K562 (cell line): ENCODE data around the gene FBXO11. TPM values are rescaled to one million over a fixed set of nuclear protein-coding genes. Genes with fewer than 3 reads are reported as not detected.

ENCODE experiments used
- ASH1L ChIP-seq: fragments of 450-650 bp; IDR thresholded peaks from 2 replicates; pipeline ENCODE4 v1.6.1; 2018; ENCODE audit warnings: borderline replicate concordance, mild to moderate bottlenecking, low read depth; ENCODE audit not compliant: partially characterized antibody
- CC2D1A ChIP-seq: fragments of 450-650 bp; IDR thresholded peaks from 2 replicates; pipeline ENCODE4 v1.6.1; 2017; ENCODE audit warnings: mild to moderate bottlenecking
- COPS2 ChIP-seq: fragments of 450-650 bp; conservative IDR thresholded peaks from 2 replicates; pipeline ENCODE4 v1.6.1; 2016; ENCODE audit warnings: mild to moderate bottlenecking, moderate library complexity
- MXI1 ChIP-seq: IDR thresholded peaks from 2 replicates; pipeline ENCODE4 v1.6.1; 2011; ENCODE audit warnings: low read depth, mild to moderate bottlenecking, improper control_type of control experiment, low read length
- MYNN ChIP-seq, 2 experiments: sonication (generic); formaldehyde crosslinking in 1 of 2; IDR thresholded peaks; 2 replicates each; pipeline versions ENCODE4 v1.5.0 to v1.6.1; 2016 to 2020; ENCODE audit warnings: antibody characterized with exemption in 1 of 2, missing genetic modification reagents in 1 of 2
- PTTG1 ChIP-seq: fragments of 450-650 bp; IDR thresholded peaks from 2 replicates; pipeline ENCODE4 v1.6.1; 2016; ENCODE audit warnings: low read depth, mild to moderate bottlenecking, missing genetic modification characterization, missing compliant biosample characterization
- PYGO2 ChIP-seq: fragments of 450-650 bp; IDR thresholded peaks from 2 replicates; pipeline ENCODE4 v1.6.1; 2016; ENCODE audit warnings: mild to moderate bottlenecking, missing genetic modification characterization, moderate library complexity, missing compliant biosample characterization
- RBFOX2 ChIP-seq: fragments of 200-400 bp; formaldehyde crosslinking; IDR thresholded peaks from 2 replicates; pipeline ENCODE4 v1.6.1; 2017; ENCODE audit warnings: low read depth, mild to moderate bottlenecking, low read length, moderate library complexity
- SETDB1 ChIP-seq: IDR thresholded peaks from one replicate; pipeline ENCODE4 v1.6.1; 2012; ENCODE audit warnings: low read length, control low read depth, inconsistent platforms
- YBX1 ChIP-seq: fragments of 450-650 bp; IDR thresholded peaks from 2 replicates; pipeline ENCODE4 v1.7.1; 2016; ENCODE audit warnings: mild to moderate bottlenecking
- ZBED1 ChIP-seq: IDR thresholded peaks from 2 replicates; pipeline ENCODE4 v1.6.1; 2014
- ZC3H4 ChIP-seq: sonication (generic); formaldehyde crosslinking; IDR thresholded peaks from 2 replicates; pipeline ENCODE4 v1.9.0; 2021; ENCODE audit warnings: missing genetic modification reagents, borderline replicate concordance
- ZFP1 ChIP-seq: fragments of 450-650 bp; formaldehyde crosslinking; IDR thresholded peaks from 2 replicates; pipeline ENCODE4 v1.4.0; 2020; ENCODE audit warnings: mild to moderate bottlenecking, mixed read lengths
- ZKSCAN3 ChIP-seq: fragments of 250-450 bp; sonication (Bioruptor Pico); IDR thresholded peaks from 2 replicates; pipeline ENCODE4 v1.4.0; 2020
- ZNF551 ChIP-seq: fragments of 250-450 bp; sonication (Bioruptor Pico); IDR thresholded peaks from 2 replicates; pipeline ENCODE4 v1.5.0; 2021; ENCODE audit warnings: mild to moderate bottlenecking, moderate library complexity
- ZNF584 ChIP-seq: fragments of 200-800 bp; sonication (Bioruptor generic); IDR thresholded peaks from 2 replicates; pipeline ENCODE4 v1.6.1; 2016; ENCODE audit warnings: low read depth, mild to moderate bottlenecking, missing genetic modification characterization, missing compliant biosample characterization
- ZNF644 ChIP-seq: fragments of 200-800 bp; sonication (Bioruptor generic); IDR thresholded peaks from 2 replicates; pipeline ENCODE4 v1.6.1; 2016; ENCODE audit warnings: low read depth, missing genetic modification characterization, missing compliant biosample characterization
- polyA plus RNA-seq, 8 experiments: library from polyadenylated mRNA; depleted of rRNA in 4 of 8; stranded (reverse) in 5 of 8; unstranded in 3 of 8; fragments of >200 nt; fragmentation: Nextera tagmentation in 2 of 8; fragmentation: Illumina TruSeq in 1 of 8; extraction: Ambion mirVana in 2 of 8; extraction: Trizol in 1 of 8; gene quantifications; 2 replicates each; pipeline versions ENCODE4 v1.2.1 to v1.2.3, GENCODE V29; 2011 to 2014; ENCODE audit warnings: inconsistent platforms in 1 of 8, missing spikeins in 1 of 8
- total RNA-seq, 7 experiments: library from RNA; depleted of rRNA in 6 of 7; stranded (reverse); fragments of >200 nt in 6 of 7; fragmentation: Illumina TruSeq in 2 of 7; extraction: Trizol in 2 of 7; gene quantifications; 2 replicates each; pipeline versions ENCODE4 v1.2.1 to v1.2.3, GENCODE V29; 2011 to 2021; ENCODE audit warnings: low replicate concordance in 1 of 7
- TF ChIP-seq, protein P1 (sequence below): IDR thresholded peaks from 3 replicates; pipeline ENCODE4 v1.6.1; 2011; ENCODE audit warnings: borderline replicate concordance, mild to moderate bottlenecking, moderate library complexity; ENCODE audit not compliant: insufficient read length; ENCODE audit errors: extremely low read depth
- TF ChIP-seq, protein P2 (sequence below): fragments of 450-650 bp; conservative IDR thresholded peaks from 2 replicates; pipeline ENCODE4 v1.6.1; 2016; ENCODE audit warnings: missing genetic modification characterization, low read depth, mild to moderate bottlenecking, missing compliant biosample characterization, moderate library complexity
- TF ChIP-seq, protein P3 (sequence below): sonication (generic); formaldehyde crosslinking; IDR thresholded peaks from 2 replicates; pipeline ENCODE4 v1.8.0; 2023; ENCODE audit warnings: mild to moderate bottlenecking, missing genetic modification reagents
- TF ChIP-seq, protein P4 (sequence below): fragments of 250-450 bp; sonication (Bioruptor Pico); IDR thresholded peaks from 2 replicates; pipeline ENCODE4 v1.8.0; 2022; ENCODE audit warnings: inconsistent platforms
- TF ChIP-seq, protein P5 (sequence below): fragments of 250-450 bp; sonication (Bioruptor Pico); IDR thresholded peaks from 2 replicates; pipeline ENCODE4 v1.5.0; 2021

Gene FBXO11
- total and polyA plus RNA-seq, 9 of the 15 experiments (the other 6 are each of a cell fraction or from before 2014, with no cell fraction given), result 8.8 to 44.5 (median 24.1) TPM

DNA sequence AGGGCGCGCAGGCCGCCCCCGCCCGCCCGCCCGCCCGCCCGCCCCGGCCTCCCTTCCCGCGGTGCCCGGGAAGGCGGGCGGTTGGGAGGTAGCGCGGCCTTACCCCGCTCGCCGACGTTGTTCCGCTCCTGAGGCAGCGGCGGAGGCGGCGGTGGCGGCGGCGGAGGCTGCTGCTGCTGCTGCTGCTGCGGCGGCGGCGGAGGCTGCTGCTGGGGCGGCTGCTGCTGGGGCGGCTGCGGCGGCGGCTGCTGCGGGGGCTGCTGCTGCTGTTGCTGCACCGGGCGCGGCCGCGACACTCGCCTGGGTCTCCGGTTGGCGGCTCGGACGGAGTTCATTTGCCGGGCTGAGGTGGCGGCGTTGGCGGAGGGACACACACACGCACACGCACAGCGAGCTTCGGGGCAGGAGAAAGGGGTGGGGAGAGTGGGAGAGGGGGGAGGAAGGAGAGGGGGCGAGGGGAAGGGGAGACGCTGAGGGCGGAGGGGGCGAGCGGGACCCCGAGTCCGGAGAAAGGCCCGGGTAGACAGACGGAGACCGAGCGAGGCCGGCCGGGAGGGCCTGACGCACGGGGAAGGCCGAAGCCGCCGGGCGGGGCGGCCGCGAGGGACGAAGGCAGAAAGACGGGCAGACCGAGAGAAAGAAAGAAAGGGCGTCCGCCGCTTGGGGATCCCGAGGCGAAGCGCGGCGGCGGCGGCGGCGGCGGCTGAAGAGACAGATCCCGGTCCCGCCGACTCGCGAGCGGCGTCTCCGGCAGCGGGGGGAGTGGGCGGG, 727 bp downstream of the FBXO11 start (continued):
- TF ChIP-seq, protein P1, sequence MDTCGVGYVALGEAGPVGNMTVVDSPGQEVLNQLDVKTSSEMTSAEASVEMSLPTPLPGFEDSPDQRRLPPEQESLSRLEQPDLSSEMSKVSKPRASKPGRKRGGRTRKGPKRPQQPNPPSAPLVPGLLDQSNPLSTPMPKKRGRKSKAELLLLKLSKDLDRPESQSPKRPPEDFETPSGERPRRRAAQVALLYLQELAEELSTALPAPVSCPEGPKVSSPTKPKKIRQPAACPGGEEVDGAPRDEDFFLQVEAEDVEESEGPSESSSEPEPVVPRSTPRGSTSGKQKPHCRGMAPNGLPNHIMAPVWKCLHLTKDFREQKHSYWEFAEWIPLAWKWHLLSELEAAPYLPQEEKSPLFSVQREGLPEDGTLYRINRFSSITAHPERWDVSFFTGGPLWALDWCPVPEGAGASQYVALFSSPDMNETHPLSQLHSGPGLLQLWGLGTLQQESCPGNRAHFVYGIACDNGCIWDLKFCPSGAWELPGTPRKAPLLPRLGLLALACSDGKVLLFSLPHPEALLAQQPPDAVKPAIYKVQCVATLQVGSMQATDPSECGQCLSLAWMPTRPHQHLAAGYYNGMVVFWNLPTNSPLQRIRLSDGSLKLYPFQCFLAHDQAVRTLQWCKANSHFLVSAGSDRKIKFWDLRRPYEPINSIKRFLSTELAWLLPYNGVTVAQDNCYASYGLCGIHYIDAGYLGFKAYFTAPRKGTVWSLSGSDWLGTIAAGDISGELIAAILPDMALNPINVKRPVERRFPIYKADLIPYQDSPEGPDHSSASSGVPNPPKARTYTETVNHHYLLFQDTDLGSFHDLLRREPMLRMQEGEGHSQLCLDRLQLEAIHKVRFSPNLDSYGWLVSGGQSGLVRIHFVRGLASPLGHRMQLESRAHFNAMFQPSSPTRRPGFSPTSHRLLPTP, result no peak
- TF ChIP-seq ZKSCAN3 (CRISPR knock-in tag) (no peak), COPS2 (no peak), ZFP1 (CRISPR knock-in tag) (no peak), PTTG1 (no peak), ZNF584 (CRISPR knock-in tag) (no peak), ZNF551 (CRISPR knock-in tag) (no peak), ZBED1 (no peak), MYNN (IDR thresholded peaks at IDR 0.05) (no peak), MYNN (CRISPR knock-in tag; IDR thresholded peaks at IDR 0.05) (no peak), ZC3H4 (no peak), PYGO2 (tag) (no peak), ASH1L (no peak), SETDB1 (no peak), ZNF644 (tag) (no peak), RBFOX2 (peak; percentile 67), YBX1 (no peak), MXI1 (no peak), CC2D1A (no peak)
- TF ChIP-seq, protein P2, sequence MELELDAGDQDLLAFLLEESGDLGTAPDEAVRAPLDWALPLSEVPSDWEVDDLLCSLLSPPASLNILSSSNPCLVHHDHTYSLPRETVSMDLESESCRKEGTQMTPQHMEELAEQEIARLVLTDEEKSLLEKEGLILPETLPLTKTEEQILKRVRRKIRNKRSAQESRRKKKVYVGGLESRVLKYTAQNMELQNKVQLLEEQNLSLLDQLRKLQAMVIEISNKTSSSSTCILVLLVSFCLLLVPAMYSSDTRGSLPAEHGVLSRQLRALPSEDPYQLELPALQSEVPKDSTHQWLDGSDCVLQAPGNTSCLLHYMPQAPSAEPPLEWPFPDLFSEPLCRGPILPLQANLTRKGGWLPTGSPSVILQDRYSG (tag), result no peak
- TF ChIP-seq, protein P3, sequence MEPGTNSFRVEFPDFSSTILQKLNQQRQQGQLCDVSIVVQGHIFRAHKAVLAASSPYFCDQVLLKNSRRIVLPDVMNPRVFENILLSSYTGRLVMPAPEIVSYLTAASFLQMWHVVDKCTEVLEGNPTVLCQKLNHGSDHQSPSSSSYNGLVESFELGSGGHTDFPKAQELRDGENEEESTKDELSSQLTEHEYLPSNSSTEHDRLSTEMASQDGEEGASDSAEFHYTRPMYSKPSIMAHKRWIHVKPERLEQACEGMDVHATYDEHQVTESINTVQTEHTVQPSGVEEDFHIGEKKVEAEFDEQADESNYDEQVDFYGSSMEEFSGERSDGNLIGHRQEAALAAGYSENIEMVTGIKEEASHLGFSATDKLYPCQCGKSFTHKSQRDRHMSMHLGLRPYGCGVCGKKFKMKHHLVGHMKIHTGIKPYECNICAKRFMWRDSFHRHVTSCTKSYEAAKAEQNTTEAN (CRISPR knock-in tag), result no peak
- TF ChIP-seq, protein P4, sequence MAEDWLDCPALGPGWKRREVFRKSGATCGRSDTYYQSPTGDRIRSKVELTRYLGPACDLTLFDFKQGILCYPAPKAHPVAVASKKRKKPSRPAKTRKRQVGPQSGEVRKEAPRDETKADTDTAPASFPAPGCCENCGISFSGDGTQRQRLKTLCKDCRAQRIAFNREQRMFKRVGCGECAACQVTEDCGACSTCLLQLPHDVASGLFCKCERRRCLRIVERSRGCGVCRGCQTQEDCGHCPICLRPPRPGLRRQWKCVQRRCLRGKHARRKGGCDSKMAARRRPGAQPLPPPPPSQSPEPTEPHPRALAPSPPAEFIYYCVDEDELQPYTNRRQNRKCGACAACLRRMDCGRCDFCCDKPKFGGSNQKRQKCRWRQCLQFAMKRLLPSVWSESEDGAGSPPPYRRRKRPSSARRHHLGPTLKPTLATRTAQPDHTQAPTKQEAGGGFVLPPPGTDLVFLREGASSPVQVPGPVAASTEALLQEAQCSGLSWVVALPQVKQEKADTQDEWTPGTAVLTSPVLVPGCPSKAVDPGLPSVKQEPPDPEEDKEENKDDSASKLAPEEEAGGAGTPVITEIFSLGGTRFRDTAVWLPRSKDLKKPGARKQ (CRISPR knock-in tag), result no peak
- TF ChIP-seq, protein P5, sequence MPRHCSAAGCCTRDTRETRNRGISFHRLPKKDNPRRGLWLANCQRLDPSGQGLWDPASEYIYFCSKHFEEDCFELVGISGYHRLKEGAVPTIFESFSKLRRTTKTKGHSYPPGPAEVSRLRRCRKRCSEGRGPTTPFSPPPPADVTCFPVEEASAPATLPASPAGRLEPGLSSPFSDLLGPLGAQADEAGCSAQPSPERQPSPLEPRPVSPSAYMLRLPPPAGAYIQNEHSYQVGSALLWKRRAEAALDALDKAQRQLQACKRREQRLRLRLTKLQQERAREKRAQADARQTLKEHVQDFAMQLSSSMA (CRISPR knock-in tag), result no peak
